GM19025 (cell line): Measurements from ENCODE around the gene INF2.
A peak's percentile ranks its signal among the peaks of the same experiment; 100 is the strongest.

Experiments used
- ATAC-seq: cut with Tn5 transposase; IDR thresholded peaks from one replicate; pipeline ENCODE4 v1.9.1; 2021; ENCODE audit warnings: mild to moderate bottlenecking, low read depth, moderate library complexity; ENCODE audit not compliant: unreplicated experiment

INF2 gene

DNA sequence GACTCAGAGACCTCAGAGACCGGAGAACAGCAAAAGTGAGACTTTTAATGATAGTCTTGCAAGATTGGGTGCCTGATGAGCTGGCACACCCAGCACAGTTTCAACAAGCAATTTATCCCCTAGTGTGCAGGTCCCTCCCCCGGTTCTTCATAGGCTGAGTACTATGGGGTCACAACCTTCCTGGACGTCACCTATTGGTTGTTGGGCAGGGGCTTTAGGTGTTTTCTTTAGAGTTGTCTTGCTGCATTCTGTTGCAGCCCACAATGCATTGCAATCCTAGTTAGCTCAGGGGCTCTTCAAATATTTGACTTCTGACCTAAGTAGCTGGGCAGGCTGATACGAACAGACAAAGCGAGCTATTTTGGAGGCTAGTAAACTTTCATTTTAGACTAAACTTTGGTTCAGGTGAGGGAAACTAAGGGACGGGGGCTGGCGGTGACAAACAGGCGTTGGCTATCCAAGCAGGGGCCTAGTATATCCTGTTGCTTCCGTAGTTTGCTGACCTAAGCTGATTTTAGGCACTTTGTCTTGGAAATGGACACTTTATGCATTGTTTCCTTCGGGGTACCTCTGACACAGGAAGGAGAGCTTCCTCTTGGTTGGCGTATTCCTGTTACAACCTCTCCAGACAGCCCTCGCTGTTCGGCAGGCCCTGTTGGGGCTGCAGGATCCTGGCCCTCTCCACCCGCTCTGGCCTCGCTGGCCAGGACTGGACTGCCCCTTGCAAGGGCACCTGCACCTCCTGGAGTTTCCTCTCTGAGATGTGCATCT lies 77.6 kb downstream of the INF2 start:
- ATAC-seq: no peak

DNA sequence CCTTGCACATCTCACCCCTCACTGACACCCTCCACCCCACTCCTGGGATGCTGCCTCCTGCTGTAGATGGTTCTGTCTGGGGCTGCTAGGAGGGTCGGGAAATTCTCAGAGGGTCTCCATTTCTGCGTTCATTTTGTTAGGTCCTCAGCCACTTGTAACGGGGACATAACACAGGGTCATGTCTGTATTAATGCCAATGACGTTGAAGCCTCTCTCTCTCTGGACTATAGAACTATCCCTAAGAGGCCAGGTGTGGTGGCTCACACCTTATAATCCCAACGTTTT lies 78.2 kb downstream of the INF2 start:
- ATAC-seq: no peak

DNA sequence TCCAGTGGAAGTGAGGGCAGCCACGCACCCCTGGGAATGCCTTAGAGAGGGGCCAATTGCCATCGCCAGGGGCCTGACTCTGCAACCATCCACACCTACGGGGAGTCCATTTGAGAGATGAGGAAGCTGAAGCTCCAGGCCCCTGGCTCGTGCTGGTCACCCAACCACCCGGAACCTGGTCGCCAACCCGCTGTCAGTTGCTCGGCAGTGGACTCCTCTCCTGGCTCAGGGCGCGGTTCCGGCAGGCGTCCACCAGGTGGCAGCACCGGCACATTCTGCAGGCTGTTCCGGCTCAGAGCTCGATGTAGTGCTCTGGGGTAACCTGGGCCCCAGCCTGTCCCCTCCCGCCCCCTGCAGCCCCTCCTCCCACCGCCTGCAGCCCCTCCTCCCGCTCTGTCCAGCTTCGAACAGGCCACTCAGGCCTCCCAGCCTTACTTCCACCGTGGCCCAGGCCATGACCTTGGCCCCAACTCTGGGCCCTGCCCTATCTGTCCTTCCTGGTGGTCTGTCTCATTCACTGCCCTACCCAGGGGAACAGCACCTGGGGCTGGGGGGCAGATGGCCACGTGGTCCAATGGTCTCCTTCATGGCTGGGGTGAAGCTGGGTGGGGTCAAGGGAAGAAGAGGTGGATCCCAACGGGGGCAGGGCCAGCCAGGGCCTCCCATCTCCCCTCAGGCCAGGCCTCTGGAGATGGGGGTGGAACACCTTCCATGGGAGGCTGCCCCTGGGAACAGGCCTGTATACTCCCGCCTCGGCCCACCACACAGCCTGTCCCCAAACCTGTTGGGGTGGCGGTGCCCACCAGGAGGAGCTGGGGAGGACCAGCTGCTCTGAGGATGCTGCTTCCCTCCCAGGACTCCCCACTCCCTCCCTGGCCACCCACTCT lies 79.3 kb downstream of the INF2 start:
- peak; percentile 55 for ATAC-seq

DNA sequence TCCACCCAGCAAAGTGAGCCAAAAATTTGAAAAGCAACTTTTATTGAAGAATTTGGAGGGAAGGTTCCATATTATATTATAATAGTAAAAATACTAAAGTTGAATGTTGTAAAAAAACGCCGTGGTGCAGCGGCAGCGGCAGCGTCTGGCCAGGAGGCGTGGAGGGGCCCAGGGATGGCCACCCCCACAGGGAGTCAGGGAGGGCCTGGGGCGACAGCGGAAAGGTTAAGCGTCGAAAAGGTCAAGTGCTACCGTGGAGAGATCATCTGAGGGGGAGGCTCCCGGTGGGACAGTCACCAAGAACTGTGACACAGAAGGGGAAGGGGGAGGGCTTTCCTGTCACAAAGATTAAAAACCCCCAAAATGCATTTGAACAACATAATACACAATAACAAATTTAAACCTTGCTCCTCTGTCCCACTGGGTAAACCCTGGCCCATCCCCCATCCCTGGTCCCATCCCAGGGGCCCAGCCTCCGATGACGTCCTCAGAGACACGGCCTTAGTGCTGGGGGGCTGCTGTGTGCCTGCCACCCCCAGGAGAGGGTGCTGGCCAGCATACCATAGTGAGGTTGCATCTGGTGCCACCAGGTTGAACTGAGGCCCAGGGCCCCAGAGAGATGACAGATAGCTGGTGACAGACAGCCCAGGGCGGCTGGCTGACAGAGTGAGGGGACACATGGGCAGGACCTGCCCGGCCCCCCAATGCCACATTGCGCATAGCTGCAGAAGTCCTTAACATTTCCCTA lies 80.1 kb downstream of the INF2 start:
- ATAC-seq: no peak

DNA sequence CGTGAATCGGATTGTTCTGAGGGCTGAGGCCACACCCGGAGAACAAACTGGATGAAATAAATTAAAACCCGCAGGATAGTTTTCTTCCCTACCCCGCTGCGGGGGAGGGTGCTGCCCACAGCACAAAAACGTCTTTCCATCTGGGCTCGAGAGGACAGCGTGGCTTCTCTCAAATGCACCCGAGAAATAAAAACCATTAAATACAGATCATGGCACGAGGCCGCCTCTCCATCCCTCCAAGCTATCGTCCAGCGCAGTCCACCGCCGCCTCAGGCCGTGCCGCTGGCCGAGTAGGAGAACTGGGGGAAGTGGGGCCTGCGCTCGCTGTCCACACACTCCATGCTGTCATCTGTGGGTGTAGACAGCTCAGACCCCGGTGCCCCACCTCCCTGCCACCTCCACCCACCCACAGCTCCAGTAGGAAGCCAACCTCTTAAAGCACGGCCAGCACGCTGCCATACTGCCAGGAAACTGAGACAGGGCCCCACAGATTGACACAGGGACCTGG lies 80.7 kb downstream of the INF2 start:
- ATAC-seq: no peak

DNA sequence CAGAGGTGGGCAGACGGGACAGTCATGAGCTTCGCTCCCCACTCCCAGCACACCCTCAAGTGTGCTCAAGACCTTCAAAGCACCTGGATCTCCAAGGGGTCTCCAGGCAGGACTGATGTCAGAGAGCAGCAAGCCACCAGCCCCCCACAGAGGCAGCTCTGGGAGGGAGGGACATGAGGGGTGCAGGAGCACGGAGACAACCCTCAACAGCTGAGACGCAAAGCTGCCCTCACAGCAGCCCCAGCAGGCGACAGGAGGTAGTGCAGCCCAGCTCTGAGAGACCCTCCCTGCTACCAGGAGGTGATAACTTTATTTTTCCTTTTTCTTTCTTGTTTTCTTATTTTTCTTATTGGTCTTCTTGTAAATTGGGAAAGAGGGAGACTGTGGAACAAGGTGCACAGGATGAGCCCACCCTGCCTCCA lies 81.4 kb downstream of the INF2 start:
- no peak for ATAC-seq

DNA sequence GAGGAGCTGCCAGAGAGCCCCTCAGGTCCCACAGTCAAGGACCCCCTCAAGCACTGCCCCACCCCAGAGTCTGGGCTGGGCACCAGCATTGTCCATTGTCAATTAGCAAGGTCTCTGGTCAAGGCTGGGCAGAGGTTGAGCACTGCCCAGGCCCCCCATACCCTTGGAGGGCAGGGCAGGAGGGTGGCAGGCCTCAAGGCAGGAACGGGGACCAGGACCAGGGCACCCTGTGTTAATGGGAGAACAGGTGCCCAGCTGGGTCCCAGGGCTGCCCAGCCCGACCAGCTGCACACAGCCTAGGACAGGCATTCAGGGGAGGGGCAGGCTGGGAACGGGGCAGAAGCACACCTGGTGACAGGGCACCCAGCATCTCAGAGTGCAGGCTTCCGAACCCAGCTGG lies 82.0 kb downstream of the INF2 start:
- no peak for ATAC-seq
